D721Med (cell line): Measurements from ENCODE around the gene GJB2.

Source experiments
- DNase-seq: peaks from one replicate; pipeline ENCODE4 v3.0.0; 2011; ENCODE audit warnings: low spot score; ENCODE audit not compliant: insufficient read length
- FAIRE-seq: peaks from 2 replicates; lab custom pipeline; 2011; peaks lifted over from hg19 to GRCh38; lab: Jason Lieb, UNC
- CTCF ChIP-seq: IDR thresholded peaks from 2 replicates; pipeline ENCODE4 v1.5.1; 2012; ENCODE audit warnings: mild to moderate bottlenecking, control low read depth; ENCODE audit not compliant: insufficient read depth; ENCODE audit errors: missing control alignments

The GJB2 gene

GRCh38 chr13:20141238-20142022 lies 51.3 kb downstream of the GJB2 start:
- no peak for DNase-seq
- TF ChIP-seq CTCF = no peak
- no peak for FAIRE-seq

- no peak for DNase-seq
- no peak for FAIRE-seq
- no peak for TF ChIP-seq CTCF
Observed at GRCh38 chr13:20140487-20140886, 52.3 kb downstream of the GJB2 start.

GRCh38 chr13:20137875-20138274 lies 54.9 kb downstream of the GJB2 start:
- no peak for DNase-seq
- no peak for TF ChIP-seq CTCF
- no peak for FAIRE-seq
